Epidermal melanocyte (primary cell): ENCODE data around the gene STYXL1.
"Not testable (repeated sequence)": the region's sequence is repeated elsewhere in the genome, so short reads cannot be mapped to it uniquely, and the experiment has no call there.

Experiments
- DNase-seq: peaks from one replicate; pipeline ENCODE4 v3.0.0; 2011; ENCODE audit warnings: low spot score; ENCODE audit not compliant: insufficient read length

STYXL1 gene

DNA sequence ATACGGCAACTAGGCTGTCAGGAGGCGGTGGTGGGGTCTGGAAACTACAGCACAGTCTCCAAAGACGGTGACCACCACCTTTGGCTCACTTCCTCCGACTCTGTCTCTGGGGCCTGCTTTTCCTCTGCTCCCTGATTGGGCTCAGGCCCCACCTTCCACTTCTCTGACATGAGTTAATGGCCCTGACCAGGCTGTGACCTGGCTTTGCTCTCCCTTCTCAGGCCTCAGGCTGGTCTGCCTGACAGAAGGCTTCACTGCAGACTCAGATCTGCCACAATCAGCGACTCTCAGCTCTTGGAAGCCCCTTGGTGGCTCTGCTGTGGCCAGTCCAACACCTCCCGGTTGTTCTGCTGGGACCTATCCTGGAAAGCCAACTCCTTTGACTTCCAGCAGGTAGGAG lies 7.7 kb downstream of the STYXL1 start:
- DNase-seq, result no peak

DNA sequence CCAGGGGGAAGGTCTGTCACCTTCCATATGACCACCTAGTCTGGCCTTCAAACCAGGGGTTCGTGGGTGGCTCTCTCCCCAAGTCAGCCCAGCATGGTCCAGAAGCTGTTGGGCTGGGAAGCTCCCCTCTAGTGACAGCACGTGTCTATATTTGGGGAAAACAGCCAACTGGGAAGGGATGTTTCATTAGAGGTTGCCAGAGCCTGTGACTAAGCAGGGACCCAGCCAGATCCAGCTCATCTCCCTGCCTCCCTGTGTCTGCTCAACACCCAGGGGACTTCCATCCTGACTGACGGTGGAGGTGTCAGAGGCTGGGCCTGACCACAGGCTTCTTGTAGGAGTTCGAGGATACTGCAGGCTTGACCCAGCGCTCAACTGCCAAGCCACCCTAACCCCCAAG lies 10.5 kb downstream of the STYXL1 start:
- no peak for DNase-seq

GRCh38 chr7:76031964-76032363 lies 15.8 kb downstream of the STYXL1 start:
- DNase-seq, result no peak

GRCh38 chr7:76029682-76030081 lies 18.1 kb downstream of the STYXL1 start:
- DNase-seq, result not testable (repeated sequence)

GRCh38 chr7:76023002-76023401 lies 24.8 kb downstream of the STYXL1 start:
- DNase-seq, result no peak

GRCh38 chr7:76022026-76022780 lies 25.6 kb downstream of the STYXL1 start:
- DNase-seq, result no peak

DNA sequence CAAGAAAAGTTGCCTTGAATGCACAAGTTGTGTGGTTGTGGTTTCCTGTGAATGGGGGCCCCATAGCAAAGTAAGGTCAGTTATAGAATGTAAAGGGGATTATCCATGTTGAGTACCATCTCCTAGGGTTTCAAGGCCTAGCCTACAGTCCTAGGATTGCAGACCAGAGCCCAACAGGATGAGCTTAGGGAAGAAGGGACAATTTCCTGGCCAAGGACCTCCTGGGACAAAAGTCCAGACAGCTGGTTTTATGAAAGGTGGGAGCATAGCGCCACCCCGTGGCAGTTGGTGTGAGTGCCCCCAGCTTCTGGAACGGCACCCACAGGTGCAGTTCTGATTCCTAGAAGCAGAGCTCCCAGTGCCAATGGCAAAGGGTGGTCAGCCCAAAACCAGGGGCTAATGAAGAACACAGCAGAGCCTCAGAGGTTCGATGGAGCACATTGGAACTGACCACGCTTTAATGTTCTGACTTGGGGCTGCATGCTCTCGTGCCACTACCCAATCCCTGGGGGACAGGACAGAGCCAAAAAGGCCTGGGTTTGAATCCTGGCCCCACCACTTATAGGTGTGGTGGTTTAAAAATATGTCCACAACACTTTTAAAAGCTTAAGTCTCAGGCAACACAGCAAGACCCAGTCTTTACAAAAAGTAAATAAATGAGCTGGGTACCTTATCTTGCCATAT lies 27.6 kb downstream of the STYXL1 start:
- DNase-seq, result peak; percentile 67

DNA sequence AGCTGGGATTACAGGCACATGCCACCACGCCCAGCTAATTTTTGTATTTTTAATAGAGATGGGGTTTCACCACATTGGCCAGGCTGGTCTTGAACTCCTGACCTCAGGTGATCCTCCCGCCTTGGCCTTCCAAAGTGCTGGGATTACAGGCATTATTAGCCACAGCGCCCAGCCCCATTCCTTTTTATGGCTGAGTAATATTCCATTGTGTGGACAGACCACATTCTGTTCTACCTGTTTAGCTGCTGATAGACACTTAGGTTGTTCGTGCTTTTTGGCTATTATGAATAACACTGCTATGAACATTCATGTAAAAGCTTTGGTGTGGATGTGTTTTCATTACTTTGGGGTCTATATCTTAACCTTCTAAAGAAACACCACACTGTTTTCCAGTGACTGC lies 29.3 kb downstream of the STYXL1 start:
- not testable (repeated sequence) for DNase-seq

- DNase-seq, result no peak
These were observed 31.4 kb downstream of the STYXL1 start for GRCh38 chr7:76016191-76016947.

GRCh38 chr7:76011442-76011861 lies 36.3 kb downstream of the STYXL1 start:
- DNase-seq, result peak; percentile 57

- no peak for DNase-seq
These were observed 37.9 kb downstream of the STYXL1 start for GRCh38 chr7:76009672-76010600.

GRCh38 chr7:76008156-76008687 lies 39.6 kb downstream of the STYXL1 start:
- DNase-seq, result no peak

GRCh38 chr7:76005004-76005403 lies 42.8 kb downstream of the STYXL1 start:
- DNase-seq, result not testable (repeated sequence)

- DNase-seq, result no peak
These were observed 44.4 kb downstream of the STYXL1 start for GRCh38 chr7:76003351-76003750.

DNA sequence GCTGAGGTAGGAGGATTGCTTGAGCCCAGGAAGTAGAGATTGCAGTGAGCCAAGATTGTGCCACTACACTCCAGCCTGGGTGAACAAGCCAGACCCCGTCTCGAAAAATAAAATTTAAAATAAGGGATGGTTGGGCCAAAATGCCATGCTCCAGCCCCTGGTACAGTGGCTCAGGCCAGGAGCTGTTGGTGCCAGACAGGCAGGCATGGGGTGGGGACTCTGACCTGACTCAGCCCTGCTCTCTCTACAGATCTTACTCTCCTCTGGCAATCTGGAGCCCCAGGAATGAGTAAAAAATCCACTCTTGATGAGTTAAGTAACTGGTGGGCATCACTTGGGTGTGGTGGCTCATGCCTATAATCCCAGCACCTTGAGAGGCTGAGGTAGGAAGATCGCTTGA lies 45.0 kb downstream of the STYXL1 start:
- no peak for DNase-seq

DNA sequence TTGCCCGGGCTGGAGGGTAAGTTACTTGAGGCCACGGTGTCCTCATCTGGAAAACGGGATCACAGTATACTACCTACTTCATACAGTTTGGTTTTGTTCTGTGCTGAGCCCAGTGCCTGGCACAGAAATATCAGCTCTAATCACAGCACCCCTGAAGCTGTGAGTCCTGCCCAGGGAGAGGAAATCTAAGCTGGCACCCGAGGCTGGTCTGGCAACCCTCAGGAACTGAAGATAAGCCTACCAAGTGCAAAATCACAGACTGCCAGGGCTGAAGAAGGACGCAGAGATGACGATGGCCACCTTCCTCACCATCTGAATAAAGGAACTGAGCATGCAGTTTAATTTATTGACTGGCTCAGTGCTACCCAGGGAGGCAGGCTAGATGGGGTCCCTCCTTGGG lies 45.7 kb downstream of the STYXL1 start:
- no peak for DNase-seq

DNA sequence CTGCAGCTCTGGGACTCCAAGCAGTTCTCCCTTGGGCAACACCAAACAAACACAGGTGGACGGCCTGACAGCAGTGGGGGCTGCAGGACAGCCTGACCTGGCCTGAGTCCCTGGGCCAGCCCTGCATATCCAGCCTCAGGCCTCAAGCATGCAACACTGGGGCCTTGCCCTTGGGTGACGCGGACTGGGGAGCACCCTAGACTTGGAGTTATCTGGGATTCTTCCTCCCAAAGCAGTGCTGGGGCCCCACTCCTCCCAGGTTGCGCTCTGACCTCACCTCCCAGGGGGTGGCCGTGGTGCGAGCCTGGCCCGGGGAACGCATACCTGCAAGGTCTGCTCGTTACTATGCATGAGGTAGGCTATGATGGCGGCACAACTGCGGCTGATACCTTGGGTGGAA lies 47.2 kb downstream of the STYXL1 start:
- DNase-seq, result no peak

- DNase-seq, result no peak
These were observed 49.8 kb downstream of the STYXL1 start for GRCh38 chr7:75998038-75998437.

GRCh38 chr7:75996476-75996875 lies 51.3 kb downstream of the STYXL1 start:
- no peak for DNase-seq

DNA sequence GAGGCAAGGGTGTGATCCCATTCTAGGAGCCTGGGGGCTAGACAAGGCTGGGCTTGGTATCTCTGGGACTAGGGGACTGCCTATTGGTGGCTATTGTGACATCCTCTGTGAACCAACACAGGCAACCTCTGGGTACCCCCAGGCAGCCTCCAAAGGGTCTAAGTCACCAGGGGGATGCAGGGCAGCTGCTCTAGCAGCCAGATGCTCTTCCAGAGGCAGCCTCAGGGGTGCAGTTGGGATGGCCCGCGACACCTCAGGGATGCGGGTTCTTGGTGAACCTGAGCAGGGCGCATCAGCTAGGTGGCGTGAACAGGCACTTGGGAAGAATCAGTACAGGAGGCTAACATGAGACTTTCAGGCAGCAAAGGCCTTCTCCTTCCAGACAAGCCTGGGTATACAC lies 51.8 kb downstream of the STYXL1 start:
- DNase-seq, result no peak

- DNase-seq, result no peak
These were observed 52.7 kb downstream of the STYXL1 start for GRCh38 chr7:75995052-75995471.
